Lower lobe of right lung (tissue), 2 donors: ENCODE results near the gene DAPK3. TPM values are rescaled to one million over a fixed set of nuclear protein-coding genes. Genes with fewer than 3 reads are reported as not detected.
"Not testable (repeated sequence)": the region's sequence is repeated elsewhere in the genome, so short reads cannot be mapped to it uniquely, and the experiment has no call there.

Experiments
- ATAC-seq, 2 donors: fragments of 200-7000 bp; cut with Tn5 transposase; one replicate each; pipeline ENCODE4 v1.9.1; 2020 to 2022; ENCODE audit warnings: mild to moderate bottlenecking in 2 of 2, moderate library complexity in 2 of 2
- DNase-seq: peaks from one replicate; pipeline ENCODE4 v3.0.0-alpha.2; 2020
- H3K27ac ChIP-seq: fragments of 200-600 bp; one replicate; pipeline ENCODE4 v1.8.0; 2022
- H3K27me3 ChIP-seq: fragments of 200-600 bp; one replicate; pipeline ENCODE4 v1.8.0; 2022; ENCODE audit warnings: low read depth
- H3K36me3 ChIP-seq: fragments of 200-600 bp; one replicate; pipeline ENCODE4 v1.8.0; 2022; ENCODE audit warnings: mild to moderate bottlenecking
- H3K4me1 ChIP-seq: fragments of 200-600 bp; one replicate; pipeline ENCODE4 v1.8.0; 2022
- H3K4me3 ChIP-seq: fragments of 200-600 bp; one replicate; pipeline ENCODE4 v1.8.0; 2022; ENCODE audit warnings: mild to moderate bottlenecking
- H3K9me3 ChIP-seq: fragments of 200-600 bp; one replicate; pipeline ENCODE4 v1.8.0; 2022
- intact Hi-C: fragments of 100-400 bp; cut with DNase I; formaldehyde crosslinking; loops from one replicate; pipeline ENCODE4 v1.11.0; 2022
- total RNA-seq: library from RNA; stranded (reverse); fragmentation: NEBNext Ultra II Directional; extraction: Animal tissue kit (Norgen Biotek cat#: 25700); gene quantifications from one replicate; pipeline ENCODE4 v1.2.1, GENCODE V29; 2021
- TF ChIP-seq, protein P1 (sequence below): fragments of 200-600 bp; IDR thresholded peaks from one replicate; pipeline ENCODE4 v1.8.0; 2022; ENCODE audit warnings: antibody characterized with exemption, mild to moderate bottlenecking
- donor health status: DM: no; HTN: yes; CAD: no; lungs with severe emphysema.

DAPK3 gene
- total RNA-seq, 1 donor from 2014 or later = 50.5 TPM

DNA sequence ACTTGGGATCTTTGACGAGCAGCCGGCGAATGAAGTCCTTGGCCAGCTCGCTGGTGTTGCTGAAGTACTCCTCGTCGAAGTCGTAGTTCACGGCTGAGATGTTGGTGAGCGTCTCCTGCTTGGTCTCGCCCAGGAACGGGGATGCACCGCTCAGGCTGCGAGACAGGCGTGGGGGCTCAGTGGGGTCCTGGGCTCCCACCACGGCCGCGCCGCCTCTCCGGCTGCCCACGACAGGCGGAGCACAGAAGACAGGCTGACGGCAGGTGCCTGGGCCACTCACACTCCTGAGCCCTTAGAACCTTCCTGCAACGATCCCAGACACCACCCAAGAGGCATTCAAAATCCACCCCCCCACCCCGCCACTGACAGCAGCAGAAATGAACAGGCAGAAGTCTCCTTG, 9.9 kb downstream of the DAPK3 start:
- intact Hi-C loops = no loop called here
- H3K27ac ChIP-seq = no peak overlapping the region
- no peaks in the 10 kb centered on the region for H3K4me1 ChIP-seq
- no peaks in the 10 kb centered on the region for H3K9me3 ChIP-seq
- TF ChIP-seq, protein P1, sequence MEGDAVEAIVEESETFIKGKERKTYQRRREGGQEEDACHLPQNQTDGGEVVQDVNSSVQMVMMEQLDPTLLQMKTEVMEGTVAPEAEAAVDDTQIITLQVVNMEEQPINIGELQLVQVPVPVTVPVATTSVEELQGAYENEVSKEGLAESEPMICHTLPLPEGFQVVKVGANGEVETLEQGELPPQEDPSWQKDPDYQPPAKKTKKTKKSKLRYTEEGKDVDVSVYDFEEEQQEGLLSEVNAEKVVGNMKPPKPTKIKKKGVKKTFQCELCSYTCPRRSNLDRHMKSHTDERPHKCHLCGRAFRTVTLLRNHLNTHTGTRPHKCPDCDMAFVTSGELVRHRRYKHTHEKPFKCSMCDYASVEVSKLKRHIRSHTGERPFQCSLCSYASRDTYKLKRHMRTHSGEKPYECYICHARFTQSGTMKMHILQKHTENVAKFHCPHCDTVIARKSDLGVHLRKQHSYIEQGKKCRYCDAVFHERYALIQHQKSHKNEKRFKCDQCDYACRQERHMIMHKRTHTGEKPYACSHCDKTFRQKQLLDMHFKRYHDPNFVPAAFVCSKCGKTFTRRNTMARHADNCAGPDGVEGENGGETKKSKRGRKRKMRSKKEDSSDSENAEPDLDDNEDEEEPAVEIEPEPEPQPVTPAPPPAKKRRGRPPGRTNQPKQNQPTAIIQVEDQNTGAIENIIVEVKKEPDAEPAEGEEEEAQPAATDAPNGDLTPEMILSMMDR = no peak
- no peak overlapping the region for H3K4me3 ChIP-seq
- ATAC-seq = no peak
- no peaks in the 10 kb centered on the region for H3K27me3 ChIP-seq
- no peak for DNase-seq
- peaks cover 95% of the 10 kb centered on the region for H3K36me3 ChIP-seq

DNA sequence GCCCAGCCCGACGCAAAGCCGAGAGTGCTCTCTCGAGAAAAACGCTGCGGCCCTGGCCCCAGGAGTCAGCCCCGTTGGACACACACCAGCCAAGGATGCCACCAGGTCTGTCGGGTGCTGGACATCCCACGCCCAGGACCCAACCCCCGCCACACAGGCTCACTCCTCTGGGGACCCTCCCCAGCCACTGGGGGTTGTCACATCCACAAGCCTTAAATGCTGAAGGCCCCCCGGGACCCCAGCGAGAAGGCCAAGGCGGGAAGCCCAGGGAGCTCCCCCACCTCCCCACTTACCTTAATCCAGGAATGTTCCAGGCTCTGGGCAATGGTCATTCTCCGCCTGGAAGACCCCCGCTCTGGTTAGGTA, 11.2 kb downstream of the DAPK3 start:
- intact Hi-C loops = no loop called here
- TF ChIP-seq, protein P1 = no peak
- DNase-seq (no peak), ATAC-seq (no peak)
- H3K27me3 ChIP-seq = no peaks in the 10 kb centered on the region
- H3K9me3 ChIP-seq = no peaks in the 10 kb centered on the region
- no peaks in the 10 kb centered on the region for H3K4me1 ChIP-seq
- H3K27ac ChIP-seq = no peak overlapping the region
- no peak overlapping the region for H3K4me3 ChIP-seq
- H3K36me3 ChIP-seq = peaks cover 88% of the 10 kb centered on the region

DNA sequence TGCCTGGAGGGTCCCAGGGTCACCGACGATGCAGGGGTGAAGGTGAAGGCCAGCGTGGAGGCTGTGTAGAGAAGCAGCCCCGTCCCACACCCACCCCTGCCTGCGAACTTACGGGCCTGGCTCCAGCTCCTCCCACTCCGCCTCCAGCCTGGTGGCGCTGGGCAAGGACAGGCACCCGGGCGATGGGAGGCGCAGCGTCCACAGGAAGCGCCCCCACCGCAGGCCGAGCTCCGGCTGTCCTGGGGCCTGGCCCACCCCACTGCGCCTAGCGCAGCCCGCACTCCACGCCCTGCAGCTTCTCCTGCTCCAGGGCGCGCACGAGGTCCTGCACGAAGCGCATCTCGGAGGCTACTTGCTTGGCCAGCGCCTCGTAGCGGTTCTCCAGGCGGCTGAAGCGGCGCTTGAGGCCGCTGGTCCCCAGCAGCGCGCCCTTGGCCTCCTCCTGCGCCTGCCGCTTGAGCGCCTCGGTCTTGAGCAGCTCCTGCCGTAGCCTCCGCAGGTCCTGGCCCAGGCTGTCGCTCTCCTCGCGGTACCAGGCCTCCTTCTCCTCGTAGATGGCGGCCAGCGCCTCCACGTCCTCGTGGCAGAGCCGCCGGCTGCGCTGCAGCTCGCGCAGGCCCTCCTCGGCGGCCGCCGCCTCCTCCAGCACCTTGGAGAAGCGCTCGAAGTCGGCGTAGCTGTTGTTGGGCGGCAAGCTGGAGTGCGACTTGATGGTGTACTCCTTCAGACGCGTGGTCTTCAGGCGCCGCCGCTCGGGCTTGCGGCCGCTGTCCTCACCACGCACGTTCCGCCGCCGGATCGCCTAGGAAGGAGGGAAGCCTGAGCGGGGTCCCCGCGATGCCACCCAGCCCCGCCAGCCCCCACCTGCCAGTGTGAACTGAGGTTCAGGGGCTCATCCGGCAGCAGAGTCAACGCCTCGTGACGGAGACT, 11.8 kb downstream of the DAPK3 start:
- peaks cover 81% of the 10 kb centered on the region for H3K36me3 ChIP-seq
- H3K9me3 ChIP-seq = no peaks in the 10 kb centered on the region
- no peak overlapping the region for H3K27ac ChIP-seq
- no peaks in the 10 kb centered on the region for H3K27me3 ChIP-seq
- no peak overlapping the region for H3K4me3 ChIP-seq
- TF ChIP-seq, protein P1 = no peak
- peak; percentile 5 to 11 for ATAC-seq
- intact Hi-C loops = no loop called here
- H3K4me1 ChIP-seq = no peaks in the 10 kb centered on the region
- no peak for DNase-seq

DNA sequence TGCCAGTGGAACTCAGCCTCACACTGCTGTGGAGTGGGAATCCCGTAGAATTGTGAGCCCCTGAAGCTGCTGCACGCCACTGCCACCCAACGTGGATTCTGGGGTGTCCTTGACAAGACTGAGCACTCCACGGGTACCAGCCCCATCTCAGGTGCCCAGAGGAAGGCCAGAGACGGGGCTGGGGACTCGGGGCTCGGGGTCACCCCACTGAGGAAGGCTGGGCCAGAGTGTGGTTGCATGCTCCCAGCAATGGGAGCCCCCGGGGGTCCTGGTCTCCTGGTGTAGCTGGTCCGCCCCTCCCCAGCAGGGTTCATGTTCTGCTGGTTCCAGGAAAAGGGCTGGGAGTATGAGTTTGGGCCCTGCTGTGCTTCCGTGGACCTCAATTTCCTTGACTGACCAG, 15.2 kb downstream of the DAPK3 start:
- no peak for DNase-seq
- H3K27me3 ChIP-seq = no peaks in the 10 kb centered on the region
- intact Hi-C loops = no loop called here
- H3K9me3 ChIP-seq = no peaks in the 10 kb centered on the region
- no peak overlapping the region for H3K27ac ChIP-seq
- H3K36me3 ChIP-seq = peaks cover 47% of the 10 kb centered on the region
- no peak for ATAC-seq
- peaks cover 3% of the 10 kb centered on the region for H3K4me1 ChIP-seq
- TF ChIP-seq, protein P1 = no peak
- no peak overlapping the region for H3K4me3 ChIP-seq

DNA sequence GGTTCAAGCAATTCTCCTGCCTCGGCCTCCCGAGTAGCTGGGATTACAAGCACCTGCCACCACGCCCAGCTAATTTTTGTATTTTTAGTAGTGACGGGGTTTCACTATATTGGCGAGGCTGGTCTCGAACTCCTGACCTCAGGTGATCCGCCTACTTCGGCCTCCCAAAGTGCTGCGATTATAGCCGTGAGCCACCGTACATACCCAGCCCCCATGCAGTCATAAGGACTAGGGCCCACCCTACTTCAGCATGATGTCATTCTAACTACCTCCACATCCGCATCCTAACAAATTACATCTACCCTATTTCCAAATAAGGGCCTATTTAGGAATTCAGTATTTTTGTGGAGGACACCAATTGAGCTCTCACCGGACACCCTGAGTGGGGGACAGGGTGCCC, 15.6 kb downstream of the DAPK3 start:
- H3K9me3 ChIP-seq, H3K4me3 ChIP-seq, DNase-seq, intact Hi-C loops, ATAC-seq, H3K4me1 ChIP-seq, H3K27ac ChIP-seq, H3K27me3 ChIP-seq: not testable (repeated sequence)
- peaks cover 43% of the 10 kb centered on the region for H3K36me3 ChIP-seq

DNA sequence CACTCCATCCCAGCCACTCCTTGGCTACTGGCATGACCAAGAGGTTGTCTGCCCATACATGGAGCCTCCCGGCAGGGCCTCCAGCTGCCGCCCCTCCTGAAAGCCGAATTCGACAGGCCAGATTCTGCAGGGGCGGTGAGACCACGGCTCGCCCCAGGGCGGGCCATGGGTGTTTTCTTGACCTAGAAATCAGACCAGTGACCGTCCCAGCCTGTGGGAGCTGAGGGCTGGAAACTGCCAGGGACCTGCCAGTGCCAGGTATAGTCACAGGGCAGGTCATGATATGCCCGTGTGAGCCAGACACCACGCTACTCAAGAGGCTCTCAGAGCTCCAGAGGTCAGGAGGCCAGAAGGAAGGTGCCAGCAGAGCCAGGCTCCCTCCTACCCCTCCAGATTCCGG, 16.8 kb downstream of the DAPK3 start:
- ATAC-seq = peak in 1 of 2 donors; percentile 20
- no peak for DNase-seq

DNA sequence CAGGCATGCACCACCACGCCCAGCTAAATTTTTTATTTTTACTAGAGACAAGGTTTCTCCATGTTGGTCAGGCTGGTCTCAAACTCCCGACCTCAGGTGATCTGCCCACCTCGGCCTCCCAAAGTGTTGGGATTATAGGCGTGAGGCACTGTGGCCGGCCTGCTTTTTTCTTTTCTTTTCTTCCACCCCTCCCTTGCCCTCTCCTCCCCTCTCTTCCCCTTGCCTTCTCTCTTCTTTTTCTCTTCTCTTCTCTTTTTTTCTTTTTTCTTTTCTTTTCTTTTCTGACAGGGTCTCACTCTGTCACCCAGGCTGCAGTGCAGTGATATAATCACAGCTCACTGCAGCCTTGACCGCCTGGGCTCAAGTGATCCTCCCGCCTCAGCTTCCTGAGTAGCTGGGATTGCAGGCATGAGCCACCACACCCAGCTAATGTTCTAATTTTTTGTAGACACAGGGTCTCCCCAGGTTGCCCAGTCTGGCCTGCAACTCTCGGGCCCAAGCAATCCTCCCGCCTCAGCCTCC, 18.1 kb downstream of the DAPK3 start:
- ATAC-seq, intact Hi-C loops, H3K27ac ChIP-seq, H3K27me3 ChIP-seq, H3K4me3 ChIP-seq, DNase-seq, H3K4me1 ChIP-seq, H3K9me3 ChIP-seq: not testable (repeated sequence)
- H3K36me3 ChIP-seq = peaks cover 19% of the 10 kb centered on the region

More for the DNA sequence above, 16.8 kb downstream of the DAPK3 start:
- Histone ChIP-seq H3K9me3 (no peaks in the 10 kb centered on the region), H3K27me3 (no peaks in the 10 kb centered on the region), H3K4me1 (peaks cover 6% of the 10 kb centered on the region), H3K4me3 (no peak overlapping the region), H3K27ac (no peak overlapping the region), H3K36me3 (peaks cover 32% of the 10 kb centered on the region)
- intact Hi-C loops = no loop called here
- TF ChIP-seq, protein P1 = no peak
